NK-92 (cell line): ENCODE data around the gene WASL.

Experiments used
- DNase-seq: peaks from one replicate; lab custom pipeline; 2025; ENCODE audit not compliant: unreplicated experiment; lab: John Stamatoyannopoulos, UW

WASL gene

GRCh38 chr7:123695944-123696677, 52.7 kb downstream of the WASL start:
- no peak for DNase-seq

GRCh38 chr7:123692471-123692877, 56.3 kb downstream of the WASL start:
- no peak for DNase-seq

- no peak for DNase-seq
These were observed 58.3 kb downstream of the WASL start for GRCh38 chr7:123690550-123690949.

GRCh38 chr7:123689250-123689649, 59.6 kb downstream of the WASL start:
- DNase-seq = no peak

- no peak for DNase-seq
These were observed 61.1 kb downstream of the WASL start for GRCh38 chr7:123687727-123688126.

GRCh38 chr7:123687161-123687560, 61.6 kb downstream of the WASL start:
- DNase-seq = no peak

- DNase-seq = no peak
These were observed 66.1 kb downstream of the WASL start for GRCh38 chr7:123682690-123683089.

- DNase-seq = no peak
These were observed 67.2 kb downstream of the WASL start for GRCh38 chr7:123681561-123681960.

- no peak for DNase-seq
These were observed 68.2 kb downstream of the WASL start for GRCh38 chr7:123680580-123680979.

- DNase-seq = no peak
These were observed 69.2 kb downstream of the WASL start for GRCh38 chr7:123679614-123680013.

- no peak for DNase-seq
These were observed 71.6 kb downstream of the WASL start for GRCh38 chr7:123677061-123677715.

- DNase-seq = no peak
These were observed 73.7 kb downstream of the WASL start for GRCh38 chr7:123675181-123675473.

GRCh38 chr7:123674399-123675180, 74.2 kb downstream of the WASL start:
- no peak for DNase-seq

- no peak for DNase-seq
These were observed 74.9 kb downstream of the WASL start for GRCh38 chr7:123673752-123674398.

- DNase-seq = no peak
These were observed 75.6 kb downstream of the WASL start for GRCh38 chr7:123673137-123673732.

- DNase-seq = no peak
These were observed 79.3 kb downstream of the WASL start for GRCh38 chr7:123669485-123669884.

- DNase-seq = no peak
These were observed 82.3 kb downstream of the WASL start for GRCh38 chr7:123666492-123666891.

- no peak for DNase-seq
These were observed 82.9 kb downstream of the WASL start for GRCh38 chr7:123665896-123666295.

- no peak for DNase-seq
These were observed 83.6 kb downstream of the WASL start for GRCh38 chr7:123665157-123665556.

GRCh38 chr7:123663200-123663599, 85.6 kb downstream of the WASL start:
- no peak for DNase-seq

- DNase-seq = no peak
These were observed 86.0 kb downstream of the WASL start for GRCh38 chr7:123662755-123663154.
